CD4-positive, alpha-beta T cell treated with Interferon gamma for 1 hour (primary cell): ENCODE measurements around the gene LHFPL2.
A peak's percentile ranks its signal among the peaks of the same experiment; 100 is the strongest.
"Not testable (repeated sequence)": the region's sequence is repeated elsewhere in the genome, so short reads cannot be mapped to it uniquely, and the experiment has no call there.

Experiments used
- DNase-seq: peaks from one replicate; pipeline ENCODE4 v3.0.0-alpha.2; 2020

Gene LHFPL2

DNA sequence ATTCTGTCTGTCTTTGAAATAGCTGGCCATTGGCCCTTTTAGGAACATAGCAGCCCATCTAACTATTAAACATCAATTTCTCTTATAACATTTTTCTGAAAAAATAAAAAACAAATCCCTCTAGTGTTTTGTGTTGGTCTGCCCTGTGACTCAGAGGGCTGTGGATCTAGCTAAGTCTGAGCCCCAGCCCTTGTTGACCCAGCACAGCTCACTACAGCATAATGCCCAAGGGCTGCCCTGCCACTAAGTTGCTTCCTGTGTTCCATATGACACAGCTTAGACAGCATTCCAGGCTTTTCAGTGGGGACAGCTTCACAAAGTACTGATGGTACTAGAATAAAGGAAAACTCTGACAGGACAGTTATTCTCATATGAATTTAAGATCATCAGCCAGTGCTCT is 152.2 kb downstream of the LHFPL2 start:
- no peak for DNase-seq

DNA sequence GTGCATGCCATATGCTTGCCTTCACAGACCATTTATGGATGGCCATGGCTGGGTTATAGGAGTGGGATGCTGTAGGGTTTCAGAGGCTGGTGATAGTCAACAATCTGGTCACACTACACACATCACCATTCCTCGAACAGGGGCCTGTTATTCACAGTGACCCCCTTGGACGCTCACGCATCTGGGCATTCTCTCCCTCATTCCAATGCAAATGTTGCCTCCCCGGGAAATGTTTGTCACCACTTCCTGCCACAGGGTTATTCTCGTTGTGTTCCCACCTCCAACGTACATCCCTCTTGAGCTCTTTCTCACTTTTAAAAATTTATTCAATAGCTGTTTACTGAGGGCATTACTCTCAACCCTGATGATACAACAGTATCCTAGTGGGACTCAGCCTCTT is 152.8 kb downstream of the LHFPL2 start:
- no peak for DNase-seq

DNA sequence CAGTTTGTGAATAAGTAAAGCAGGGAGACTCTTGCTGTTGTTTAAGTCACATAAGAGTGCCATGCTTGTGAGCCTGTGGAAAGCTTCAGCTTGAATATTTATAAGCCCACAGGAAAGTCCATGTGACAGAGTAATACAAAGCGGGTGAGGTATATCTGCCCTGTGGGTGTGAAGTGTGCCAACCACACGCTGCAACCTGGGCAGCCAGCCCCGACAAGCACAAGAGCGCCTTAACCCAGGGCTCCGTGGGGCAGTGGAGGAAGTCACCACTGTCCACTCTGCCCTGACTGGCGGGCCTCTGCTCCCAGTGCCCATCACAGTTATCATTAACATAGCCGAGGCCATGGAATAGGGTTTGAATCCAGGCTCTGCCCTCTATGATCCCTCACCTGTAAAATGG is 155.9 kb downstream of the LHFPL2 start:
- DNase-seq = no peak

DNA sequence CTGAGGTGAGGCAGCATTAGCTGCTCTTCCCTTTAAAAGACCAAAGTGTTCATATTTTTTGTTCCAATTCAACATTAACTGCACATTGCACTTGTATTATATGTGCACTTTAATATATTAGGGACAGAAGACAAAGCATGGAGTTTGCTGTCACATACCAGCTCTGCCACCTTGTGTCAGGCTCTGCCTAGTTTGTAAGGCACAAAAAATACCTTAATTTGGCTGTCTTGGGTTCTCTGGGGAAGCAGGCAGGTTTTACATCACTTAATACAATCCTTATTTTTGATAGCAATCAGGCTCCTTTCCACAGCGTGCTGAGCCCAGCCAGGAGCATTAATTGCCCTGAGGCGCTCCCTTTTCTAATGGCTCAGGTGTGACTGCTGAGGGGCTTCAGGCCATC is 156.3 kb downstream of the LHFPL2 start:
- DNase-seq = no peak

DNA sequence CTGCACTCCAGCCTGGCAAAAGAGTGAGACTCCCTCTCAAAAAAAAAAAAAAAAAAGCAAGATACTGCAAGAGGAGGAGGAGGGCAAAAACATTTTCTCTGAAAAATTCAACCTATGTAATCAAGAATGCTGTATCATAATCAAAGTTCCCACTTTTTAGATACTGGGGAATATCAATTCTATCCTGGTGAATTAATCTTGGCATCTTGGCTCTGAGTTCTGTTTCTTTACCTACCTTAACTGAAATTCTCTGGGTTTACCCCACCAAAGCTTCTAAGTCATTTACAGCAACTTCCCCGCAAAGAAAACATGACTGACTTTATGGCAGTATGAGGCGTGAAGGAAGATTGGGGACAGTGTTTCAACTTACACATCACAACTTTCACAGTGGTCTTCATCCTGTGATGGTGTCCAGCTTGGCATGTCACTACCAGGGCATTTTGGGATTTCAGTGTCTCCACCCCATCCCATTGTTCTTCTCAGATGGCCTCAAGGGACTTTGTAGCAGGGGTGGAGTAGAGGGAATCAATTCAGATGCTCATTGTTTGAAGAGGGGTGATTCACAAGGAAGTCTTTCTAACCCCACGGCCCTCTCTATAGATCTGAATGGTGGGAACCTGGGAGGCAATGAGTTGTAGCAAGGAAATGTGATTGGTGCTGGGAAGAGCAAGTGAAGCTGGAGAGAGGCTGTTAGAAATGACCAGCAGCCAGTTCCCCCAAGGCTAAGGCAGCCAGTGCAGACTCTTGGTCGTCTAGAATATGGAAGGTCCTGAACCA is 157.7 kb downstream of the LHFPL2 start:
- DNase-seq = no peak

DNA sequence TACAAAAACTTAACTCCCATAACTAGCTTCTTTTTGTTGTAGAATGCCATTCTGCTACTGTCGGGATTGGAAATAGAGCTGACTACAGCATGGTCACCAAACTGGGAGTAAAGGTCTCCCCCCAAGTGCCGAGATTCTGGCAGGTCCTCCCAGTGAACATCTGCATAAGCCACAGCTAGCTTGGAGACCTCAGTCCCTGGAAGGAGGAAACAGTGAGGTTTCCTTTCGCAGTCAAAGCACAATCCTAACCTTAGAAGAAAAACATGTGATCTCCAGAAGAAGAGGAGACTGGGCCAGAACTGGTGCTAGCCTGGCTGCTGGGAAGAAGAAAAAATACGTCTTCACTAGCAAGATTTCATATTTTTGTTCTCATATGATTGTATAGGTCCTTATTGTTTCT is 160.7 kb downstream of the LHFPL2 start:
- DNase-seq = no peak

DNA sequence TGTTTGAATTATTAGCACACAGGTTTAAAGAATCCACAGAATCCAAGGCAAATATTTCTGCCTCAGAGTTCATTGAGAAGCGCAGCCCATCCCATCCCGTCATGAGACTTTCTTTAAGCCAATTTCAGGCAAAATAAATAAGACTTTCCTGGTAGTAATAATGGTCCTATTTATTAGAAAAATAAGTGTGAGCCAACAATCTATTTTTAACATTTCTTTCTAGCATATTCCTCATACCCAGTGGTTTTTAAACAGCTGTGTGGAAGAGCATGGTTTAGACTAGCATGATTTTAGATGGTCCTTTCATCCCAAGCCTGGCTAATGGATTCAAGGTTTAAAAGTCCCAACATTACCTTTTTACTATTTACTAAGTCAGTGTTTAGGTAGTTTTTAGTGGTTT is 162.4 kb downstream of the LHFPL2 start:
- no peak for DNase-seq

DNA sequence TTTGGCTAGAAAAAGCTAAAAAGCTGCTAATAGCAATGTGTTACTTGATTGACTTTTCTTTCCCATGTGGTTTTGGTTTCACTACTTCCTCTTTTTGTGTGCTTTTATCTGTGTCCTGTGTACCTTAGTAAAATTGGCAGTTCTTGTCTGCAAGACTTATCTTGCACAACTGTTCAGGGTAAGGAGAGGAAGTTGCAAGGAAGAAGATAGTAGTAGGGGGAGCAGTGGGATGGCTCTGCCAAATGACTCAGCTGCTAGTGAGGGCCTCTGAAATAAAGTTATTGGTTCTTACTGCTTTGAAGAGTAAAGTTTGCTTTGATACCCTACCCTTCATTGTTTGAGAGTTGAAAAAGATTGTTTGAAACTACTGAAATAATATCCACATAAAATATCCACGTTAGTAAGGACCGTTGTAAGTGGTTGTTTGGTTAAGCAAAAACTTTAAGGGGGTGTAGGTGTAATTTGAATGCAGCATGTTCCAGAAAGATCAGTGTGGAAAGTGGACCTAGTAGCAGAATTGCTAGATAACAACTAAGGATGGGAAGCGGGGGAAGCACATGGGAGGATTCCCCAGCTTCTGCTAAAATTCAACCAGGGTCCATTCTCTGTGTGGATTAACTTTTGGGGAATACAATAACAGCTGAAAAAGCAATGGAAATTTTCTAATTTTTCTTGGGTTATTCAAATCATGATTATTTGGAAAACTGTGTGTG is 164.6 kb downstream of the LHFPL2 start:
- peak; percentile 24 for DNase-seq

DNA sequence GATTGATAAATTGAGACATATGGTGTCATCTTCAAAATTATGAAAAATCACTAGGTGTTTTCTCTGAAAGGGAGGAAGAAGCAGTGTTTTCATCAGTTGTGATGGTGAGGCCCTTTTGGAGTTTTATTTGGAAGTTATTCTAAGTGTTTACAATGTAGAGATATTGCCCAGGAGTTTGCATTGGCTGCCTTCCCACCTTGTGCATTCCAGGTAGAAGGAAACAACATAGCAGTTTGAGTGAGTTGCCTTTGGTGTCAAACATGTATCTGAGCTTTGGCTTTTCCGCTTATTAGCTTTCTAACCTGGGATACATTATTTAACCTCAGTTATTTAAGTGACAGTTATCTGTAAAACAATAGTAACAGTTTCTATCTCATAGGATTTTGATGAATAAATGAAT is 165.6 kb downstream of the LHFPL2 start:
- DNase-seq = no peak

DNA sequence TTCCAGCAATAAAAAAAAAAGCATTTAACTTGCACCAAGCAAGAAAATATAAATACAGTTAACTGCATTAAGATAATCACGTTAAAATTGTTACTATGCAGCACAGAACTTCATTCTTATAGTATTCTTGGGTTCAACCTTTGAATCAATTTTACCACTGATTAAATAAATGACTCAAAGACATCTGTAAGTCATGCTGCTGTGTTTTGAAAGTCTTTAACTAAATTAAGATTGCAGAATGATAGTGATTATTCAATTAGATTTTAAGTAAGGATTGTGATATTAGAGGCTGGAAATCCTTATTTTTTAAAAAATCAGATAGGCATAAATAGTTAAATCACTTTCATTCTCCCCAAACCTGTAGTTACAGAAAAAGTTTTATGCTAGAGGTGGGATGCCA is 171.8 kb downstream of the LHFPL2 start:
- DNase-seq = no peak

DNA sequence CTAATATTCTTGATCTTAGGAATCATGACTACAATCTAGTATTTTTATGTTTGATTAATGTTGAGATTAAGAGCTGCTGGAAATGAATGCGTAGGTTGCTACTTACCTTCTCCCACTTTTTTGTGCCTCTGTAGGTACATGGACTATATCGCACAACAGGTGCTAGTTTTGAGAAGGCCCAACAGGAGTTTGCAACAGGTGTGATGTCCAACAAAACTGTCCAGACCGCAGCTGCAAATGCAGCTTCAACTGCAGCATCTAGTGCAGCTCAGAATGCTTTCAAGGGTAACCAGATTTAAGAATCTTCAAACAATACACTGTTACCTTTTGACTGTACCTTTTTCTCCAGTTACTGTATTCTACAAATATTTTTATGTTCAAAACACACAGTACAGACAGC is 173.2 kb downstream of the LHFPL2 start:
- no peak for DNase-seq

DNA sequence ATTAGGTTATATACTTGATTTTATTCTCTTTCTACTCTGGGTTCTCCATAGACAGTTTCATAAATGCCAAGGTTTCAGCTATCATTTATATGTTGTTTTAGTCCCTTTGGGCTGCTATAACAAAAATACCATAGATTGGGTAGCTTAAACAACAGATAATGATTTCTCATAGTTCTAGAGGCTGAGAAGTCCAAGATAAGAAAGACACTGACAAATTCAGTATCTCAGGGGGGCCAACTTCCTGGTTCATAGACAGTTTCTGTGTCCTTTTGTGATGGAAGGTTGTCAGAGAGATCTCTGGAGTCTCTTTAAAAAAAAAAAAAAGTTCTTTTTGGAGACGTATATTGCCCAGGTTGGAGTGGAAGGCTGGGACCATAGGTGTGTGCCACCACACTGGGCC is 174.8 kb downstream of the LHFPL2 start:
- no peak for DNase-seq

DNA sequence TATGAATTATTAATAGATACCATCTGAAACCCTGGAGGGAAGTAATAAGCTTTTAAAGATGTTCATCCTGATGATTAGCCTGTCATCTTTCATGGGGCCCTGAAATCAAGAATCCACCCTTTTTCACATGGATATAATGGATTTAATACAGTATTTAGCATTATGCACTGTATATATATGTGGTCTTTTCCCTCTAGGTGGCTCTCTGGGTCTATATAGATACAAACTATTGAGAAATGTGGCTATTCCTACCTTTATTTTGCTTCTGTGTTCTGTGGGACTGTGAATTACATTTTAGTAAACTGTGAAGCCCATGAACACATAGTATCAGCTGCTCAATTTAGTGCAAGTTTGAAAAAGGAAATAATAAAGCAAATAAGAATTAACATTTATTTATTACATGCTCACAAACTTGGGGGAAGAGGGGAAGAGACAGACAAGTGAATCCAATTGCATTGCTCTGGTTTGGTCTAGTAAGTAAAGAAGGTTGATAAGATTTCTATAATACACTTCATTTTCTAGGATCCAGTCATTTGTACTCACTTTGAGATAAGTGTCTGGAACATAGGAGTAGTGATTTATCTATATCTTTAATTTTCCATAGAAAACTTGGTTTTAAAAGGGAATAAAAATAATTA is 176.0 kb downstream of the LHFPL2 start:
- no peak for DNase-seq

DNA sequence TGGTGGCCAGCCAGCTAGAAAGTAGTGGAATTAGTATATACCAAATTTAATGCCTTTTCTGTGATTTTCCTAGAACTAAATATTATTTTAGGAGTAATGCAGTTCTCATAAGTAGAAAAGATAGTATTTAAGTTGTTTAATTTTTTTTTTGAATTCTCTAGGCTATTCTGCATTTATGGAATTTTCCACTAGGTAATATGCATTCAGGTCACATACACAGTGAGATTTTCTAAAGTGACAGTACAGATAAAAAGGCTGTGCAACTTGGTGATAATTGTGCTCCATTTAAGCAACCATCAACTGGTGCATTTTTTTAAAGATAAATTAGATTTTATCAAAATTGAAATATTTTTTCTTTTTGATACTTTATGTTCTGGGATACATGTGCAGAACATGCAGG is 176.7 kb downstream of the LHFPL2 start:
- DNase-seq = no peak

DNA sequence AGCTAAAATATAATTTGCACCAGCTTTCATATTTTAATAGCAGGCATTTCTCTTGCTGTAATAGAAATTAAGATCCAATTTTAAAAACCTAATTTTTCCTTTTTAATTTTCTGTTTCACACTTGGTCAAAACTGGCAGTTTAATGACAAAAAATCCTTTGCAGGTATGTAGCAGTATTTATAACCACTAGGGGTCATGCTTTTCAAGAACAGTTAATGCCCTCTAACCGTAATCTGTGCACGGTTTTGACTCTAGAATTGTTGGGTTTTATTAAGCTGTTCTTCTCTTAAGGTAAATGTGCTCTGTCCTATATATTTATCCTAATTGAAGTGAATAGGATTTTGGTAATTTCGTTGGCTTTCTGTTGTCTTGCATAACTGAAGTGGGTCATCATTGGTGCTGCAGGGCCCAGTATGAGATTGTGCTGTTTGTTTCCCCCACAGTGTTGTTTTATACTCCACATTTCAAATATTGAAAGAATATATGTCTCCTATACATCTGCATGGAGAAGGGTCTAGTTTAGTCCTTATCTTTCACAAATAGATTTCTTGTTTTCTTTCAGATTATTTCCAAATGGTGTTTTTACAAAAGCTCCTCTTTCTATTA is 180.7 kb downstream of the LHFPL2 start:
- DNase-seq = no peak

DNA sequence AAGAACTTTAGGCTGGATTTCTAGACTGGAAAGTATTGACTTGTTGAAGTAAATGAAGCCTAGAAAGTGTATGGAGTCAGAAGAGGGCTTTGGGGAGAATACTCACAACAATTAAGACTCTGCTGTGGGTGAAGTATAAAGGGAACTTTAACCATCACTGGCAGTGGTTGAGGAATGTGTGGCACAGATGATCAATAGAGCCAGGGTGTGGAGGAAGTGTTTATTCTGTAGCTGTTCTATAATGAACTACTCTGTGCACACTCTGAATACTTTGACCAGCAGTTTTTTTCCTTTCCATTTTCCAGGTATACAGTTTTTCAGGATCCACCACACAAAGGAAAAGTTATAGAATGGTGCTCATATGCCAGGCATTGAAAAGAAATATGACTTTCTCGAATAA is 181.4 kb downstream of the LHFPL2 start:
- DNase-seq = no peak

DNA sequence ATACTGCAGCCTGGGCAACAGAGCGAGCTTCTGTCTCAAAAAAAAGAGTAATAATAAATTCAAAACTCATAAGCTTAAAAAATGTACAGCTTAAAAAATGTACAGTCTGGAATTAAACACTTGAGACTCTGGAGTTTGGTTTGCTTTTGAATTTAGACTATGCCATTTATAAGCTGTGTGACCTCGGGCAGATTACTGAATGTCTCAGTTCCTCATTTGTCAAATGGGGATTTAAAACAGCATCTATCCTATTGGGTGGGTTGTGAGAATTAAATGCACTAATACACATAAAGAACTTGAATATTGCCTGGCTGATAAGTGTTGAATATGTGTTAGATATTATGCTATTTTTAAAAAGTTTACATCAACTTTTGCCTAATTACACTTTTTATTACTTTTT is 189.7 kb downstream of the LHFPL2 start:
- no peak for DNase-seq

DNA sequence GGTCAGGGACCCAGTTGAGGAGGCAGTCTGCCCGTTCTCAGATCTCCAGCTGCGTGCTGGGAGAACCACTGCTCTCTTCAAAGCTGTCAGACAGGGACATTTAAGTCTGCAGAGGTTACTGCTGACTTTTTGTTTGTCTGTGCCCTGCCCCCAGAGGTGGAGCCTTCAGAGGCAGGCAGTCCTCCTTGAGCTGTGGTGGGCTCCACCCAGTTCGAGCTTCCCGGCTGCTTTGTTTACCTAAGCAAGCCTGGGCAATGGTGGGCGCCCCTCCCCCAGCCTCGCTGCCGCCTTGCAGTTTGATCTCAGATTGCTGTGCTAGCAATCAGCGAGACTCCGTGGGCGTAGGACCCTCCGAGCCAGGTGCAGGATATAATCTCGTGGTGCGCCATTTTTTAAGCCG is 191.1 kb downstream of the LHFPL2 start:
- DNase-seq = not testable (repeated sequence)

DNA sequence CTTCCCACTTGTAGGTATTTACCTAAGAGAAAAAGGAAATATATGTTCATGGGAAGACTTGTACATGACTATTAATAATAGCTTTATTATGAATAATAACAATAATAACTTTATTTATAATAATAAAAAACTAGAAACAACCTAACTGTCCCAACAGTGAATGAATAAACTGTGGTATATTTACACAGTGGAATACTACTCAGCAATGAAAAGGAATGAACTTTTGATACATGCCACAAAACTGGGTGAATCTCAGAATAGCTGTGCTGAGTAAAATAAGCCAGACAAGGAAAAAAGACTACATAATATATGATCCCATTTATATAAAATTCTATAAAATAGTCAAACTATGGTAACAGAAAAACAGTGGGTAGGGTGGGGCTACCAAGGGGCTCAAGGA is 199.5 kb downstream of the LHFPL2 start:
- no peak for DNase-seq

DNA sequence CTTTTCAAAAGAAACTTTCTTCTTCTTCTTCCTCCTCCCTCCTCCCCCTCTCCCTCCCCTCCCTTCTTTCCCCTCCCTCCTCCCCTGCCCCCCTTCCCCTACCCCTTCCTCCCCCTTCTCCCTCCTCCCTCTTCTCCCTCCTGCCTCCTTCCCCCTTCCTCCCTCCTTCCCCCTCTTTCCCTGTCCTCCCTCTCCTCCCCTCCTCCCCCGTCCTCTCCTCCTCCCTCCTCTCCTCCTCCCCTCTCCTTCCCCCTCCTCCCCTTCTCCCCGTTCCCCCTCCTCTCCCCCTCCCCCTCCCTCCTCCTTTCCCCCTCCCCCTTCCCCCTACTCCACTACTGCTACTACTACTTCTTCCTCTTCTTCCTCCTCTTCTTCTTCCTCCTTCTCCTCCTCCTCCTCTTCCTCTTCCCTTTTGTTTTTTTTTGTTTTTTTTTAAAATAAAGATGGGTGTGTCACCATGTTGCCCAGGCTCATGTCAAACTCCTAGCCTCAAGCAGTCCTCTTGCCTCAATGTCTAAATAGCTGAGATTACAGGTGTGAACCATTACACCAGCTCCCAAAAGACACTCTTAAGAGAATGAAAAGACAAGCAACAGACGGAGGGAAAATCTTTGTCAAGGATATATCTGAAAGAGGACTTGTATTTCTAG is 200.7 kb downstream of the LHFPL2 start:
- DNase-seq = no peak
